Caco-2 (cell line): Measurements from ENCODE around the gene SLC44A1. TPM values are rescaled to one million over a fixed set of nuclear protein-coding genes. Genes with fewer than 3 reads are reported as not detected.

ENCODE experiments used
- BruUV-seq: library from RNA; stranded (reverse); fragments of 400-500 nt; replicated peaks from 2 replicates; lab custom pipeline; 2021; lab: Mats Ljungman, UMichigan
- CTCF ChIA-PET: fragments of 300-600 bp; sonication (Branson Sonifier 250); formaldehyde crosslinking; loops from one replicate; lab custom pipeline; 2022; ENCODE audit warnings: antibody characterized with exemption; lab: Charles Lee
- POLR2A ChIA-PET: fragments of 300-600 bp; sonication (Branson Sonifier 250); formaldehyde crosslinking; loops from one replicate; lab custom pipeline; 2022; ENCODE audit warnings: antibody characterized with exemption; lab: Charles Lee
- DNase-seq, 2 experiments: peaks; one replicate each; pipeline versions ENCODE4 v3.0.0 to v3.0.0-alpha.2; 2020 to 2022
- H3K27me3 ChIP-seq: replicated peaks from 2 replicates; pipeline ENCODE4 v1.6.0; 2011; ENCODE audit warnings: low read length; ENCODE audit not compliant: control insufficient read depth, insufficient read depth
- H3K36me3 ChIP-seq: 2 replicates; pipeline ENCODE4 v1.5.1; 2011; ENCODE audit warnings: low read length; ENCODE audit not compliant: control insufficient read depth, insufficient read depth
- H3K4me1 ChIP-seq: fragments of 250-450 bp; sonication (Bioruptor Pico); 2 replicates; pipeline ENCODE4 v1.5.1; 2020; ENCODE audit warnings: mild to moderate bottlenecking
- H3K4me3 ChIP-seq: 2 replicates; pipeline ENCODE4 v1.5.1; 2011; ENCODE audit warnings: low read depth, mild to moderate bottlenecking, control low read depth, low read length
- H3K9me3 ChIP-seq: fragments of 250-450 bp; sonication (Bioruptor Pico); 2 replicates; pipeline ENCODE4 v1.5.1; 2020; ENCODE audit warnings: mild to moderate bottlenecking, moderate library complexity
- H3K27ac Mint-ChIP-seq: one replicate; pipeline ENCODE4 v1.8.0; 2022; ENCODE audit warnings: mixed read lengths; ENCODE audit not compliant: unreplicated experiment
- H3K27me3 Mint-ChIP-seq: one replicate; pipeline ENCODE4 v1.8.0; 2022; ENCODE audit warnings: mixed read lengths; ENCODE audit not compliant: insufficient read depth, unreplicated experiment
- H3K36me3 Mint-ChIP-seq: one replicate; pipeline ENCODE4 v1.8.0; 2022; ENCODE audit warnings: mild to moderate bottlenecking, mixed read lengths; ENCODE audit not compliant: insufficient read depth, unreplicated experiment
- H3K4me1 Mint-ChIP-seq: one replicate; pipeline ENCODE4 v1.8.0; 2022; ENCODE audit warnings: low read depth, mixed read lengths; ENCODE audit not compliant: unreplicated experiment
- H3K4me3 Mint-ChIP-seq: one replicate; pipeline ENCODE4 v1.8.0; 2022; ENCODE audit warnings: mild to moderate bottlenecking, moderate library complexity, mixed read lengths; ENCODE audit not compliant: unreplicated experiment
- H3K9me3 Mint-ChIP-seq: one replicate; pipeline ENCODE4 v1.8.0; 2022; ENCODE audit warnings: mixed read lengths; ENCODE audit not compliant: unreplicated experiment
- CTCF ChIP-seq, 2 experiments: fragments of 200-600 bp in 1 of 2; IDR thresholded peaks; 1 replicate in 1 of 2; 2 replicates in 1 of 2; pipeline versions ENCODE4 v1.5.1 to v1.8.0; 2011 to 2022; ENCODE audit warnings: antibody characterized with exemption in 1 of 2, control low read depth in 1 of 2, inconsistent platforms in 1 of 2, low read depth in 1 of 2, low read length in 1 of 2, mild to moderate bottlenecking in 1 of 2, moderate library complexity in 1 of 2; ENCODE audit not compliant: insufficient read depth in 1 of 2, severe bottlenecking in 1 of 2, unreplicated experiment in 1 of 2
- intact Hi-C: fragments of 100-400 bp; cut with micrococcal nuclease; formaldehyde crosslinking; loops from one replicate; pipeline ENCODE4 v1.10.0; 2022; ENCODE audit not compliant: unreplicated experiment
- total RNA-seq: library from RNA; stranded (reverse); gene quantifications from 2 replicates; pipeline ENCODE4 v1.2.3, GENCODE V29; 2022

Gene SLC44A1
- total RNA-seq, 1 experiment from 2014 or later, result 45.8 TPM

DNA sequence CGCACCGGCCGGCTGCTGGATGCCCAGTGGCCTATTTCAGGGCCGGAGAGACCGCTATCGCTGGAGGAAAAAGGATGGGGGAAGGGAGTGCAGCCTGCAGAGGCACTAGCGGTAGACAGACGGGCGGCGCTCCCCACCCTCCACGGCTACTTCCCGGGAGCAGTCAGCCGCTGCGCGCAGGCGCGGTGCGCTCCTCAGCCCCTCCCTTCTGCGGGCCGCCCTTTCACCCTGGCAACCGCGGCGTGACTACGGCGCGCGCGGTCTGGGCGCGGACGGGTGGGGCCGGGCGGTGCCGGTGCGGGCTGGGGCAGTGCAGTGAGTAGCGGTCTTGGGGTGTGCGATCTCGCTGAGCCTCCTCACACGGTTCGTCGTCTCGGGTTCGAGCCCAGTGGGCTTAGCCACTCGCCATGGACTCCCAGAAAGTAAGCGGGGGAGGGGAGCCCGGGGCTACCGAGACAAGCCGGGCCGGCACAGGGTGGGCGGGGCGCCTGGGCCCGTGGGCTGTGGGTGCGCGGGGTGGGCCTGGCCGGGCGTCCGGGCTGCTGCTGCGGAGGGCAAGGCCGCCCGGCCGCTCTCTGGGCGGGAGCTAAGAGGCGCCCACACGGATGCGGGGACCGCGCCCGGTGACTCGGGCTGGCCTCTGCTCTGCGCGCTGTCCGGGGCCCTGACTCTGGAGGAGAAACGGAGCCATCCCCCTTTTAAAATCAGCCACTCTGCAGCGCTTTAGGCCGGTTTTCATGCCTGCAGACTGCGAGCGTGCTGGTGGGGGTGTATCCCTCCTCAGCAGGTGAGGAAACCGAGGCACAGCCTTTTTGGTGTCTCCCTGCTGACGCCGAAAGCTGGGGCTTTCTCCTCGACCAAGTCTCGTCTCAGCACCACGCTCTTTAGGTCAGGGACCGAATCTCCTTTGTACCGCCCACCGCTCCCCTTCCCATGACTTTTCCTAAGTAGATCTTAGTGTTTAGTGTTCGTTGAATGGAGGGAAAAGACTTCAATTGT lies 203.7 kb downstream of the SLC44A1 start, which contains the start of gene FSD1L:
Gene FSD1L, plus strand, starts transcription at position 221 of the 999 bp plus-strand sequence. Its CDS starts 187 bp downstream, at position 408.
- Histone ChIP-seq H3K36me3 (no peaks in the 10 kb centered on the region), H3K4me3 (peak within 1 kb of the TSS; percentile 68), H3K4me1 (peaks cover 12% of the 10 kb centered on the region), H3K27me3 (no peaks in the 10 kb centered on the region), H3K9me3 (no peaks in the 10 kb centered on the region)
- DNase-seq, result peak; percentile 93 to 94
- Mint-ChIP-seq H3K4me3 (peak within 1 kb of the TSS; percentile 92), H3K36me3 (no peaks in the 10 kb centered on the region), H3K9me3 (no peaks in the 10 kb centered on the region), H3K27ac (peak within 1 kb of the TSS; percentile 85), H3K27me3 (no peaks in the 10 kb centered on the region), H3K4me1 (peaks cover 5% of the 10 kb centered on the region)
- POLR2A ChIA-PET, result interaction anchor here (0.6 kb wide), 3 partner anchors 204 to 1425 kb away, joined by 3 to 14 read pairs (median 5); partner anchors contain the start of gene SLC44A1
- peak in 1 of 2 experiments; percentile 13 for TF ChIP-seq CTCF (IDR thresholded peaks at IDR 0.05; ENCODE audit: insufficient read depth in 1 of 2, low read depth in 1 of 2, low read length in 1 of 2, severe bottlenecking in 1 of 2, unreplicated experiment in 1 of 2)
- CTCF ChIA-PET, result no interaction called here
- no TSS peak for BruUV-seq
- intact Hi-C loops, result loop anchor here (1.0 to 10.0 kb wide), 2 partner anchors 27 to 247 kb away; partner anchors contain the start of gene TMEM38B

GRCh38 chr9:105449081-105449480 lies 204.6 kb downstream of the SLC44A1 start:
- no peaks in the 10 kb centered on the region for H3K27me3 ChIP-seq
- H3K27me3 Mint-ChIP-seq, result no peaks in the 10 kb centered on the region
- intact Hi-C loops, result loop anchor here (10.0 kb wide), 1 partner anchor 246 kb away; the partner anchor contains the start of gene TMEM38B
- ChIA-PET CTCF (interaction anchor here (1.4 kb wide), 1 partner anchor 26 kb away, joined by 4 read pairs; no protein-coding TSS in a partner anchor), POLR2A (no interaction called here)
- no peak for TF ChIP-seq CTCF (IDR thresholded peaks at IDR 0.05; ENCODE audit: insufficient read depth in 1 of 2, low read depth in 1 of 2, low read length in 1 of 2, severe bottlenecking in 1 of 2, unreplicated experiment in 1 of 2)
- H3K9me3 ChIP-seq, result no peaks in the 10 kb centered on the region
- no peak for DNase-seq
- TSS peak; percentile 60 for BruUV-seq
- no peaks in the 10 kb centered on the region for H3K36me3 Mint-ChIP-seq
- no peaks in the 10 kb centered on the region for H3K36me3 ChIP-seq
- peak overlapping the region; percentile 68 for H3K4me3 ChIP-seq
- peak overlapping the region; percentile 85 for H3K27ac Mint-ChIP-seq
- peaks cover 12% of the 10 kb centered on the region for H3K4me1 ChIP-seq
- H3K9me3 Mint-ChIP-seq, result no peaks in the 10 kb centered on the region
- H3K4me1 Mint-ChIP-seq, result peaks cover 5% of the 10 kb centered on the region
- peak overlapping the region; percentile 92 for H3K4me3 Mint-ChIP-seq

DNA sequence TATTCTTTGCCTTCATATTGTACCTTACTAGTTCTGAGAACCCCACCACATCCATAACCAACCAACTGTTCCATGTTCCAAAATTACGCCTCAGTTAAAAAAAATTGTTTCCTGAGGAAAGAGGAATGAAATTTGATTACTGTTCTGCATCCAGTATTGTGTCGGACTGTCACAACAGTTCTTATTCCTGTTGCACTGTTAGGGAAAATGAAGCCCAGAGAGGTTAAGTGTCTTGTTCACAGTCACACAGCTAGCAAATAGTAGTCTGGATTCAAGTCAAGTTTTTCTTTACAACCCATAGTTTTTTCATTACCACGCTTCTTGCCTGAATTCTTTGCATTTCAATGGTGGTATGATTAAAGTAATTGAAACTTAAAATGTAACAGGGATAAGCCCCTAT lies 207.7 kb downstream of the SLC44A1 start:
- intact Hi-C loops, result no loop called here
- peaks cover 6% of the 10 kb centered on the region for H3K9me3 Mint-ChIP-seq
- Histone ChIP-seq H3K27me3 (no peaks in the 10 kb centered on the region), H3K9me3 (no peaks in the 10 kb centered on the region), H3K36me3 (no peaks in the 10 kb centered on the region; the same call in 1 of the 2 replicates), H3K4me1 (peaks cover 12% of the 10 kb centered on the region), H3K4me3 (no peak overlapping the region)
- peaks cover 5% of the 10 kb centered on the region for H3K4me1 Mint-ChIP-seq
- DNase-seq, result no peak
- ChIA-PET POLR2A (no interaction called here), CTCF (no interaction called here)
- no peak for TF ChIP-seq CTCF (IDR thresholded peaks at IDR 0.05; ENCODE audit: insufficient read depth in 1 of 2, low read depth in 1 of 2, low read length in 1 of 2, severe bottlenecking in 1 of 2, unreplicated experiment in 1 of 2)
- no peak overlapping the region for H3K27ac Mint-ChIP-seq
- H3K4me3 Mint-ChIP-seq, result no peak overlapping the region
- BruUV-seq, result no TSS peak
- no peaks in the 10 kb centered on the region for H3K36me3 Mint-ChIP-seq
- H3K27me3 Mint-ChIP-seq, result no peaks in the 10 kb centered on the region
